Tongue (tissue), 2 donors: ENCODE measurements around the gene TERT. TPM values are rescaled to one million over a fixed set of nuclear protein-coding genes. Genes with fewer than 3 reads are reported as not detected.

Source experiments
- DNase-seq: peaks from one replicate; pipeline ENCODE4 v3.0.0-alpha.2; 2015
- total RNA-seq: library from RNA; depleted of rRNA; stranded (reverse); fragments of >200 nt; gene quantifications from one replicate; pipeline ENCODE4 v1.2.3, GENCODE V29; 2014

The TERT gene
- total RNA-seq, 1 donor from 2014 or later = 0.21 TPM

GRCh38 chr5:1259806-1260480, 34.9 kb downstream of the TERT start:
- no peak for DNase-seq

GRCh38 chr5:1257841-1258240, 37.0 kb downstream of the TERT start:
- no peak for DNase-seq

GRCh38 chr5:1257363-1257762, 37.5 kb downstream of the TERT start:
- no peak for DNase-seq

- no peak for DNase-seq
These were observed 38.1 kb downstream of the TERT start for GRCh38 chr5:1256776-1257175.

- DNase-seq = no peak
These were observed 39.7 kb downstream of the TERT start for GRCh38 chr5:1255081-1255561.

GRCh38 chr5:1254196-1254595, 40.7 kb downstream of the TERT start:
- no peak for DNase-seq

GRCh38 chr5:1253456-1254105, 41.3 kb downstream of the TERT start:
- no peak for DNase-seq

- no peak for DNase-seq
These were observed 42.2 kb downstream of the TERT start for GRCh38 chr5:1252681-1253080.

- DNase-seq = no peak
These were observed 42.9 kb downstream of the TERT start for GRCh38 chr5:1251678-1252580.

GRCh38 chr5:1249366-1250280, 45.2 kb downstream of the TERT start:
- DNase-seq = peak; percentile 20

GRCh38 chr5:1247811-1248210, 47.1 kb downstream of the TERT start:
- no peak for DNase-seq

- peak; percentile 91 for DNase-seq
These were observed 48.0 kb downstream of the TERT start for GRCh38 chr5:1246711-1247431.

- DNase-seq = no peak
These were observed 48.8 kb downstream of the TERT start for GRCh38 chr5:1245905-1246576.

GRCh38 chr5:1244976-1245375, 49.9 kb downstream of the TERT start:
- DNase-seq = no peak

- no peak for DNase-seq
These were observed 50.6 kb downstream of the TERT start for GRCh38 chr5:1244255-1244654.

- DNase-seq = no peak
These were observed 51.3 kb downstream of the TERT start for GRCh38 chr5:1243487-1244130.

GRCh38 chr5:1242733-1243486, 52.0 kb downstream of the TERT start:
- no peak for DNase-seq

GRCh38 chr5:1241509-1242080, 53.3 kb downstream of the TERT start:
- DNase-seq = no peak
